H1 (cell line): ENCODE results near the gene NEDD1. TPM values are rescaled to one million over a fixed set of nuclear protein-coding genes. Genes with fewer than 3 reads are reported as not detected.

Experiments
- CHD7 ChIP-seq: fragments of 300-600 bp; sonication (generic); IDR thresholded peaks from 2 replicates; pipeline ENCODE4 v1.7.1; 2012; ENCODE audit warnings: low read length, moderate library complexity, mild to moderate bottlenecking, inconsistent platforms; ENCODE audit not compliant: insufficient replicate concordance
- GTF2F1 ChIP-seq: IDR thresholded peaks from 2 replicates; pipeline ENCODE4 v1.6.1; 2012; ENCODE audit warnings: low read depth, low read length, improper control_type of control experiment, borderline replicate concordance
- polyA plus RNA-seq, 7 experiments: library from polyadenylated mRNA; depleted of rRNA in 3 of 7; stranded (reverse) in 5 of 7; unstranded in 2 of 7; fragments of >200 nt in 5 of 7; fragments of 200-250 nt in 2 of 7; gene quantifications; 1 replicate in 5 of 7; 2 replicates in 1 of 7; 4 replicates in 1 of 7; pipeline versions ENCODE4 v1.2.1 to v1.2.3, GENCODE V29; 2011 to 2013; ENCODE audit warnings: missing spikeins in 2 of 7, mixed read lengths in 2 of 7
- total RNA-seq: library from RNA; stranded (reverse); fragmentation: NEBNext Ultra II Directional; extraction: Animal tissue kit (Norgen Biotek cat#: 25700); gene quantifications from 2 replicates; pipeline ENCODE4 v1.2.1, GENCODE V29; 2021
- TF ChIP-seq, protein P1 (sequence below): IDR thresholded peaks from 2 replicates; pipeline ENCODE4 v1.6.1; 2011; ENCODE audit warnings: low read length, improper control_type of control experiment

The NEDD1 gene
- total and polyA plus RNA-seq, 2 of the 8 experiments (the other 6 are each of a cell fraction or from before 2014, with no cell fraction given): 9.0 to 26.6 TPM

DNA sequence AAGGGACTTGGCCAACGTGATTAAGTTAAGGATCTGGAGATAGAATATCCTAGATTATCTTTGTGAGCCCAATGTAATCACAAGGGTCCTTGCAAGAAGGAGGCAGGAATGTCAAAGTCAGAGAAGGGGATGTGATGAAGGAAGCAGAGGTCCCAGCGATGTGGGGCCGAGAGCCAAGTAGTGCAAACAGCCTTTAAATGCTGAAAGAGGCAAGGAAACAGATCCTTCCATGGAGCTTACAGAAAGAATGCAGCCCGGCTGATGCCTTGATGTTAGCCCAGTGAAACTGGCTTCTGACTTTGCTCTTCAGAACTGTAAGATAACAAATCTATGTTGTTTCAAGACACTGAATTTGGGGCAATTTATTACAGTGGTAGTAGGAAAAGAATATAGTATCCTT lies 74.9 kb downstream of the NEDD1 start (continued):
- TF ChIP-seq CHD7: no peak
- TF ChIP-seq GTF2F1: no peak
- TF ChIP-seq, protein P1, sequence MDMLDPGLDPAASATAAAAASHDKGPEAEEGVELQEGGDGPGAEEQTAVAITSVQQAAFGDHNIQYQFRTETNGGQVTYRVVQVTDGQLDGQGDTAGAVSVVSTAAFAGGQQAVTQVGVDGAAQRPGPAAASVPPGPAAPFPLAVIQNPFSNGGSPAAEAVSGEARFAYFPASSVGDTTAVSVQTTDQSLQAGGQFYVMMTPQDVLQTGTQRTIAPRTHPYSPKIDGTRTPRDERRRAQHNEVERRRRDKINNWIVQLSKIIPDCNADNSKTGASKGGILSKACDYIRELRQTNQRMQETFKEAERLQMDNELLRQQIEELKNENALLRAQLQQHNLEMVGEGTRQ: no peak
- TF ChIP-seq, all 59 proteins: peak for 0
